DOHH2 (cell line): ENCODE measurements around the gene ME3.

Experiments used
- H3F3A ChIP-seq: fragments of 200-600 bp; sonication (generic), shearing (Covaris generic); 2 replicates; pipeline ENCODE4 v1.6.0; 2016; ENCODE audit warnings: antibody characterized with exemption, mild to moderate bottlenecking; ENCODE audit not compliant: control insufficient read depth, insufficient read depth
- H3K27ac ChIP-seq: fragments of 200-600 bp; sonication (generic); 2 replicates; pipeline ENCODE4 v1.5.1; 2014; ENCODE audit warnings: low read depth, mild to moderate bottlenecking, low read length, moderate library complexity
- H3K27me3 ChIP-seq: fragments of 200-600 bp; sonication (generic); 2 replicates; pipeline ENCODE4 v1.6.1; 2014; ENCODE audit warnings: mild to moderate bottlenecking, low read length, mixed read lengths; ENCODE audit not compliant: control insufficient read depth
- H3K36me3 ChIP-seq: fragments of 200-600 bp; sonication (generic); 2 replicates; pipeline ENCODE4 v1.6.1; 2014; ENCODE audit warnings: mild to moderate bottlenecking, low read length, moderate library complexity, mixed read lengths; ENCODE audit not compliant: control insufficient read depth
- H3K4me1 ChIP-seq: fragments of 200-600 bp; sonication (generic); 2 replicates; pipeline ENCODE4 v1.6.1; 2014; ENCODE audit warnings: mild to moderate bottlenecking, low read length, mixed read lengths; ENCODE audit not compliant: control insufficient read depth
- H3K4me2 ChIP-seq: fragments of 200-600 bp; sonication (generic); 2 replicates; pipeline ENCODE4 v1.6.0; 2014; ENCODE audit warnings: mild to moderate bottlenecking, low read length, moderate library complexity
- H3K4me3 ChIP-seq: fragments of 200-600 bp; sonication (generic); 2 replicates; pipeline ENCODE4 v1.5.1; 2014; ENCODE audit warnings: mild to moderate bottlenecking, low read length, mixed read lengths
- H3K79me2 ChIP-seq: fragments of 200-600 bp; sonication (generic); 2 replicates; pipeline ENCODE4 v1.6.1; 2014; ENCODE audit warnings: mild to moderate bottlenecking, low read length, mixed read lengths; ENCODE audit not compliant: control insufficient read depth
- H3K9me2 ChIP-seq: fragments of 200-600 bp; sonication (generic); replicated peaks from 2 replicates; pipeline ENCODE4 v1.6.1; 2014; ENCODE audit warnings: mild to moderate bottlenecking, low read length, mixed read lengths; ENCODE audit not compliant: control insufficient read depth
- H3K9me3 ChIP-seq: fragments of 200-600 bp; sonication (generic); 2 replicates; pipeline ENCODE4 v1.6.1; 2014; ENCODE audit warnings: antibody characterized with exemption, low read length, mixed read lengths; ENCODE audit not compliant: control insufficient read depth, insufficient read depth
- H4K20me1 ChIP-seq: fragments of 200-600 bp; sonication (generic); 2 replicates; pipeline ENCODE4 v1.6.0; 2014; ENCODE audit warnings: low read depth, mild to moderate bottlenecking, antibody characterized with exemption, low read length, moderate library complexity; ENCODE audit not compliant: control insufficient read depth, insufficient read depth
- CTCF ChIP-seq: fragments of 200-600 bp; sonication (generic); IDR thresholded peaks from one replicate; pipeline ENCODE4 v1.5.1; 2014; ENCODE audit warnings: antibody characterized with exemption, mild to moderate bottlenecking, low read depth, low read length; ENCODE audit not compliant: poor library complexity, severe bottlenecking
- EZH2phosphoT487 ChIP-seq: fragments of 200-600 bp; sonication (generic); IDR thresholded peaks from 2 replicates; pipeline ENCODE4 v1.6.1; 2017; ENCODE audit warnings: borderline replicate concordance, mild to moderate bottlenecking, antibody characterized with exemption, low read length, moderate library complexity, mixed read lengths

The ME3 gene

GRCh38 chr11:86473991-86474833 is 198.2 kb downstream of the ME3 start:
- no peaks in the 10 kb centered on the region for H4K20me1 ChIP-seq
- no peaks in the 10 kb centered on the region for H3K9me2 ChIP-seq
- H3K4me1 ChIP-seq: no peaks in the 10 kb centered on the region
- no peak overlapping the region for H3K27ac ChIP-seq
- TF ChIP-seq EZH2phosphoT487: no peak
- no peak for TF ChIP-seq CTCF
- H3K79me2 ChIP-seq: no peaks in the 10 kb centered on the region
- H3K4me2 ChIP-seq: no peak overlapping the region
- no peak overlapping the region for H3K4me3 ChIP-seq
- H3K27me3 ChIP-seq: no peaks in the 10 kb centered on the region
- H3K36me3 ChIP-seq: no peaks in the 10 kb centered on the region
- H3K9me3 ChIP-seq: no peaks in the 10 kb centered on the region
- no peaks in the 10 kb centered on the region for H3F3A ChIP-seq

GRCh38 chr11:86469491-86470388 is 202.7 kb downstream of the ME3 start:
- Histone ChIP-seq H3K27ac (no peak overlapping the region), H3K4me1 (no peaks in the 10 kb centered on the region), H3K9me2 (no peaks in the 10 kb centered on the region), H3K27me3 (no peaks in the 10 kb centered on the region), H3K79me2 (no peaks in the 10 kb centered on the region), H3K36me3 (no peaks in the 10 kb centered on the region), H3K4me2 (no peak overlapping the region), H3F3A (no peaks in the 10 kb centered on the region), H3K9me3 (no peaks in the 10 kb centered on the region), H4K20me1 (no peaks in the 10 kb centered on the region), H3K4me3 (no peak overlapping the region)
- TF ChIP-seq EZH2phosphoT487 (no peak), CTCF (no peak)

- TF ChIP-seq CTCF (no peak), EZH2phosphoT487 (no peak)
- H3K27ac ChIP-seq: no peak overlapping the region
- H3K4me2 ChIP-seq: no peak overlapping the region
- H3K9me2 ChIP-seq: no peaks in the 10 kb centered on the region
- no peaks in the 10 kb centered on the region for H3K27me3 ChIP-seq
- H3K4me1 ChIP-seq: no peaks in the 10 kb centered on the region
- H4K20me1 ChIP-seq: no peaks in the 10 kb centered on the region
- no peaks in the 10 kb centered on the region for H3K79me2 ChIP-seq
- H3F3A ChIP-seq: no peaks in the 10 kb centered on the region
- no peak overlapping the region for H3K4me3 ChIP-seq
- no peaks in the 10 kb centered on the region for H3K9me3 ChIP-seq
- H3K36me3 ChIP-seq: no peaks in the 10 kb centered on the region
Observed at GRCh38 chr11:86468169-86468568, 204.2 kb downstream of the ME3 start.
